Occipital lobe (tissue), 2 donors: Measurements from ENCODE around the gene TP53I11. TPM values are rescaled to one million over a fixed set of nuclear protein-coding genes. Genes with fewer than 3 reads are reported as not detected.

Experiments
- DNase-seq: peaks from one replicate; lab custom pipeline; 2025; lab: John Stamatoyannopoulos, UW
- total RNA-seq: library from RNA; depleted of rRNA; stranded (reverse); fragments of >200 nt; gene quantifications from one replicate; pipeline ENCODE4 v1.2.3, GENCODE V29; 2014

The TP53I11 gene
- total RNA-seq, 1 donor from 2014 or later = 27.1 TPM

GRCh38 chr11:44886790-44887140, 63.9 kb downstream of the TP53I11 start:
- DNase-seq = no peak

- DNase-seq = no peak
These were observed 64.5 kb downstream of the TP53I11 start for GRCh38 chr11:44885919-44886789.

DNA sequence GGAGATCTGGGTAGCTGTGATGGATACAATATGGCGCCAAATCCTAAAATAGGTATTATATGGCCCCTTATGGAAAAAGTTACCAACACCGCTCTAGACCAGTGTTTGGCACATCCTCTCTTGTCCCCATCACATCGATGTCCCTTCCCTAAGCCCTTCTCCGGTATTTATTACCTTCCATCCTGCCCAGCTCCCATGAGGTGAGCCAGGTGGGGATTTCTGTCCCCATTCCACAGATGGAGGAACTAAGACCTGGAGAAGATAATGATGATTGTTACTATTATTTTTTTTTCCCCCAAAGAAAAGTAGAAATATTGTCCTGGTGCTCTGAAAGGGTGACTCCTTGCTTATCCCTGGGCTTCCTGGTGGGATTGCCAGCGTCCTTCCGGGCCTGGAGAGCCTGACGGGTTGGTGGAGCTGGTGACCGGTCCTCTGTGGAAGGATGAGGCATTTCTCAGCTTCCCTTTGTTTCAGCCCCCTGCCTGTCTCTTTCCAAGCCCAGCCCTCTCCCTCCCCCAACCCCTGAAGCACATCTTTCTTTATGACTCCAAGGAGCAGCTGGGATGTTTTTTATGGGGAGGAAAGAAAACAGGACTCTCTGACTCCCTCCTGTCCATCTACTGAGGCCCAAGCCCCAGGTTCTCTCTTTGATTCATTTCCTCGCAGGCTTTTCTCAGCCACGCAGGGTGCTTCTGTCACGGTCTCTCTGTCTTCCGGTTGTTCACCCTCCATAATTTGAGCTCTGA, 65.4 kb downstream of the TP53I11 start:
- no peak for DNase-seq

GRCh38 chr11:44884056-44884455, 66.6 kb downstream of the TP53I11 start:
- no peak for DNase-seq

- DNase-seq = no peak
These were observed 67.4 kb downstream of the TP53I11 start for GRCh38 chr11:44883277-44883676.

Other genes with a start within 250 kb of the TP53I11 start
- gene TSPAN18, start 223.9 kb downstream of the TP53I11 start, total RNA-seq = 19.7 TPM
- 6.2 TPM for gene PRDM11, start 195.8 kb upstream of the TP53I11 start, total RNA-seq